Activated naive CD8-positive, alpha-beta T cell treated with anti-CD3 and anti-CD28 coated beads, Interleukin-2, amount 50 U/mL, for 24 hours (primary cell): ENCODE data around the gene CDK5RAP2.

ENCODE experiments used
- ATAC-seq: fragments of 150-1000 bp; cut with Tn5 transposase; one replicate; pipeline ENCODE4 v1.10.0; 2021
- DNase-seq: peaks from one replicate; pipeline ENCODE4 v3.0.0; 2021
- H3K27ac Mint-ChIP-seq: one replicate; pipeline ENCODE4 v1.8.0; 2021; ENCODE audit warnings: mild to moderate bottlenecking, mixed read lengths
- H3K27me3 Mint-ChIP-seq: one replicate; pipeline ENCODE4 v1.8.0; 2021; ENCODE audit warnings: mixed read lengths
- H3K36me3 Mint-ChIP-seq: one replicate; pipeline ENCODE4 v1.8.0; 2021; ENCODE audit warnings: low read depth, mixed read lengths
- H3K4me1 Mint-ChIP-seq: one replicate; pipeline ENCODE4 v1.8.0; 2021; ENCODE audit warnings: mixed read lengths
- H3K4me3 Mint-ChIP-seq: one replicate; pipeline ENCODE4 v1.8.0; 2021; ENCODE audit warnings: mild to moderate bottlenecking, moderate library complexity, mixed read lengths
- H3K9me3 Mint-ChIP-seq: one replicate; pipeline ENCODE4 v1.8.0; 2021; ENCODE audit warnings: mixed read lengths

The CDK5RAP2 gene

GRCh38 chr9:120396931-120397330 is 183.0 kb downstream of the CDK5RAP2 start:
- Mint-ChIP-seq H3K36me3 (peaks cover 59% of the 10 kb centered on the region), H3K4me1 (peaks cover 45% of the 10 kb centered on the region), H3K4me3 (no peak overlapping the region), H3K27me3 (no peaks in the 10 kb centered on the region), H3K27ac (no peak overlapping the region), H3K9me3 (no peaks in the 10 kb centered on the region)
- DNase-seq (no peak), ATAC-seq (no peak)

GRCh38 chr9:120396418-120396817 is 183.5 kb downstream of the CDK5RAP2 start:
- Mint-ChIP-seq H3K27ac (no peak overlapping the region), H3K36me3 (peaks cover 60% of the 10 kb centered on the region), H3K27me3 (no peaks in the 10 kb centered on the region), H3K9me3 (no peaks in the 10 kb centered on the region), H3K4me3 (no peak overlapping the region), H3K4me1 (peaks cover 45% of the 10 kb centered on the region)
- ATAC-seq (no peak), DNase-seq (no peak)

GRCh38 chr9:120395376-120395775 is 184.6 kb downstream of the CDK5RAP2 start:
- peaks cover 45% of the 10 kb centered on the region for H3K4me1 Mint-ChIP-seq
- no peaks in the 10 kb centered on the region for H3K9me3 Mint-ChIP-seq
- H3K36me3 Mint-ChIP-seq, result peaks cover 57% of the 10 kb centered on the region
- no peak overlapping the region for H3K4me3 Mint-ChIP-seq
- no peak overlapping the region for H3K27ac Mint-ChIP-seq
- H3K27me3 Mint-ChIP-seq, result no peaks in the 10 kb centered on the region
- ATAC-seq (no peak), DNase-seq (no peak)

- H3K4me3 Mint-ChIP-seq, result peak overlapping the region; percentile 41
- no peaks in the 10 kb centered on the region for H3K9me3 Mint-ChIP-seq
- DNase-seq, result peak; percentile 61
- ATAC-seq, result peak; percentile 92
- no peaks in the 10 kb centered on the region for H3K27me3 Mint-ChIP-seq
- peak overlapping the region; percentile 87 for H3K27ac Mint-ChIP-seq
- peaks cover 45% of the 10 kb centered on the region for H3K4me1 Mint-ChIP-seq
- peaks cover 49% of the 10 kb centered on the region for H3K36me3 Mint-ChIP-seq
Measured at GRCh38 chr9:120394058-120394669, 185.8 kb downstream of the CDK5RAP2 start.

- Mint-ChIP-seq H3K4me1 (peaks cover 45% of the 10 kb centered on the region), H3K27ac (peak overlapping the region; percentile 87), H3K27me3 (no peaks in the 10 kb centered on the region), H3K36me3 (peaks cover 48% of the 10 kb centered on the region), H3K4me3 (peak overlapping the region; percentile 41), H3K9me3 (no peaks in the 10 kb centered on the region)
- peak; percentile 24 for DNase-seq
- ATAC-seq, result peak; percentile 75
Measured at GRCh38 chr9:120393386-120394057, 186.4 kb downstream of the CDK5RAP2 start.

- no peak for DNase-seq
- no peaks in the 10 kb centered on the region for H3K9me3 Mint-ChIP-seq
- no peak overlapping the region for H3K27ac Mint-ChIP-seq
- no peak overlapping the region for H3K4me3 Mint-ChIP-seq
- peaks cover 46% of the 10 kb centered on the region for H3K36me3 Mint-ChIP-seq
- peaks cover 42% of the 10 kb centered on the region for H3K4me1 Mint-ChIP-seq
- ATAC-seq, result no peak
- H3K27me3 Mint-ChIP-seq, result no peaks in the 10 kb centered on the region
Measured at GRCh38 chr9:120392711-120393110, 187.3 kb downstream of the CDK5RAP2 start.

- Mint-ChIP-seq H3K4me3 (no peak overlapping the region), H3K9me3 (no peaks in the 10 kb centered on the region), H3K27ac (no peak overlapping the region), H3K36me3 (peaks cover 46% of the 10 kb centered on the region), H3K4me1 (peaks cover 40% of the 10 kb centered on the region), H3K27me3 (no peaks in the 10 kb centered on the region)
- ATAC-seq, result no peak
- no peak for DNase-seq
Measured at GRCh38 chr9:120392245-120392644, 187.7 kb downstream of the CDK5RAP2 start.

- H3K36me3 Mint-ChIP-seq, result peaks cover 45% of the 10 kb centered on the region
- H3K4me1 Mint-ChIP-seq, result peaks cover 37% of the 10 kb centered on the region
- ATAC-seq (no peak), DNase-seq (no peak)
- no peaks in the 10 kb centered on the region for H3K9me3 Mint-ChIP-seq
- H3K4me3 Mint-ChIP-seq, result no peak overlapping the region
- H3K27me3 Mint-ChIP-seq, result no peaks in the 10 kb centered on the region
- no peak overlapping the region for H3K27ac Mint-ChIP-seq
Measured at GRCh38 chr9:120391691-120392090, 188.3 kb downstream of the CDK5RAP2 start.

GRCh38 chr9:120390637-120391190 is 189.3 kb downstream of the CDK5RAP2 start:
- Mint-ChIP-seq H3K27me3 (no peaks in the 10 kb centered on the region), H3K4me3 (no peak overlapping the region), H3K36me3 (peaks cover 36% of the 10 kb centered on the region), H3K27ac (no peak overlapping the region), H3K4me1 (peaks cover 27% of the 10 kb centered on the region), H3K9me3 (no peaks in the 10 kb centered on the region)
- DNase-seq (no peak), ATAC-seq (no peak)

GRCh38 chr9:120389867-120390266 is 190.1 kb downstream of the CDK5RAP2 start:
- Mint-ChIP-seq H3K9me3 (no peaks in the 10 kb centered on the region), H3K4me1 (peaks cover 19% of the 10 kb centered on the region), H3K27me3 (no peaks in the 10 kb centered on the region), H3K4me3 (no peak overlapping the region), H3K36me3 (peaks cover 35% of the 10 kb centered on the region), H3K27ac (no peak overlapping the region)
- ATAC-seq (no peak), DNase-seq (no peak)

GRCh38 chr9:120389300-120389699 is 190.7 kb downstream of the CDK5RAP2 start:
- peaks cover 29% of the 10 kb centered on the region for H3K36me3 Mint-ChIP-seq
- no peak for ATAC-seq
- H3K4me3 Mint-ChIP-seq, result no peak overlapping the region
- H3K9me3 Mint-ChIP-seq, result no peaks in the 10 kb centered on the region
- no peak overlapping the region for H3K27ac Mint-ChIP-seq
- peaks cover 13% of the 10 kb centered on the region for H3K4me1 Mint-ChIP-seq
- no peak for DNase-seq
- no peaks in the 10 kb centered on the region for H3K27me3 Mint-ChIP-seq

- no peak overlapping the region for H3K27ac Mint-ChIP-seq
- peaks cover 19% of the 10 kb centered on the region for H3K36me3 Mint-ChIP-seq
- no peaks in the 10 kb centered on the region for H3K27me3 Mint-ChIP-seq
- no peak for ATAC-seq
- no peak overlapping the region for H3K4me3 Mint-ChIP-seq
- peaks cover 4% of the 10 kb centered on the region for H3K4me1 Mint-ChIP-seq
- H3K9me3 Mint-ChIP-seq, result no peaks in the 10 kb centered on the region
- DNase-seq, result no peak
Measured at GRCh38 chr9:120388003-120388855, 191.7 kb downstream of the CDK5RAP2 start.

GRCh38 chr9:120387257-120388002 is 192.5 kb downstream of the CDK5RAP2 start:
- DNase-seq, result no peak
- peaks cover 11% of the 10 kb centered on the region for H3K36me3 Mint-ChIP-seq
- ATAC-seq, result no peak
- H3K27me3 Mint-ChIP-seq, result no peaks in the 10 kb centered on the region
- H3K4me3 Mint-ChIP-seq, result no peak overlapping the region
- no peak overlapping the region for H3K27ac Mint-ChIP-seq
- no peaks in the 10 kb centered on the region for H3K9me3 Mint-ChIP-seq
- no peaks in the 10 kb centered on the region for H3K4me1 Mint-ChIP-seq
